T-helper 22 cell (primary cell): Measurements from ENCODE around the gene BORCS5.

Experiments
- DNase-seq: peaks from one replicate; pipeline ENCODE4 v3.0.0-alpha.2; 2020; ENCODE audit warnings: low read depth

BORCS5 gene

GRCh38 chr12:12353807-12354206, 3.1 kb upstream of the BORCS5 start:
- no peak for DNase-seq

GRCh38 chr12:12356467-12356895, 397 bp upstream of the BORCS5 start:
- no peak for DNase-seq

- DNase-seq, result no peak
Observed at GRCh38 chr12:12357719-12358461, 1.0 kb downstream of the BORCS5 start.

- no peak for DNase-seq
Observed at GRCh38 chr12:12358528-12358927, 1.6 kb downstream of the BORCS5 start.

GRCh38 chr12:12364787-12365445, 8.0 kb downstream of the BORCS5 start:
- no peak for DNase-seq

GRCh38 chr12:12365446-12365802, 8.5 kb downstream of the BORCS5 start:
- no peak for DNase-seq

GRCh38 chr12:12365931-12366431, 9.1 kb downstream of the BORCS5 start:
- DNase-seq, result no peak

GRCh38 chr12:12366701-12367481, 10.0 kb downstream of the BORCS5 start:
- no peak for DNase-seq

- DNase-seq, result no peak
Observed at GRCh38 chr12:12367482-12367998, 10.7 kb downstream of the BORCS5 start.

GRCh38 chr12:12372946-12373722, 16.3 kb downstream of the BORCS5 start:
- no peak for DNase-seq

GRCh38 chr12:12376646-12377448, 20.0 kb downstream of the BORCS5 start:
- no peak for DNase-seq

GRCh38 chr12:12378616-12379015, 21.7 kb downstream of the BORCS5 start:
- no peak for DNase-seq

GRCh38 chr12:12379831-12380730, 23.2 kb downstream of the BORCS5 start:
- DNase-seq, result peak; percentile 60

- no peak for DNase-seq
Observed at GRCh38 chr12:12380949-12381593, 24.2 kb downstream of the BORCS5 start.

GRCh38 chr12:12381982-12382381, 25.1 kb downstream of the BORCS5 start:
- no peak for DNase-seq

- no peak for DNase-seq
Observed at GRCh38 chr12:12384571-12385340, 27.9 kb downstream of the BORCS5 start.

- no peak for DNase-seq
Observed at GRCh38 chr12:12387501-12387900, 30.6 kb downstream of the BORCS5 start.

- DNase-seq, result no peak
Observed at GRCh38 chr12:12392413-12392812, 35.5 kb downstream of the BORCS5 start.

- no peak for DNase-seq
Observed at GRCh38 chr12:12393171-12393570, 36.3 kb downstream of the BORCS5 start.
